HepG2 (cell line): Measurements from ENCODE around the gene FHIT. TPM values are rescaled to one million over a fixed set of nuclear protein-coding genes. Genes with fewer than 3 reads are reported as not detected.

Experiments
- ATAC-seq: fragments of 200-7000 bp; cut with Tn5 transposase; 3 replicates; pipeline ENCODE4 v1.9.1; 2020; ENCODE audit warnings: mild to moderate bottlenecking, moderate library complexity
- BruUV-seq: library from RNA; stranded (reverse); fragments of 400-500 nt; replicated peaks from 2 replicates; lab custom pipeline; 2021; lab: Mats Ljungman, UMichigan
- CTCF ChIA-PET: fragments of 300-600 bp; formaldehyde crosslinking; extraction: SDS; loops from one replicate; lab custom pipeline; 2021; ENCODE audit warnings: low total read pairs, inconsistent platforms, low intra/inter-chr PET ratio; lab: Yijun Ruan, JAX
- POLR2A ChIA-PET: fragments of 350-600 bp; sonication (Branson Sonifier 250); formaldehyde crosslinking; loops from one replicate; lab custom pipeline; 2020; ENCODE audit warnings: antibody characterized with exemption, inconsistent platforms; lab: Yijun Ruan, JAX
- DNase-seq: peaks from one replicate; pipeline ENCODE4 v3.0.0-alpha.2; 2015; ENCODE audit warnings: low spot score
- FAIRE-seq: peaks from 3 replicates; lab custom pipeline; 2011; peaks lifted over from hg19 to GRCh38; lab: Jason Lieb, UNC
- H2AFZ ChIP-seq: one replicate; pipeline ENCODE4 v1.6.1; 2011; ENCODE audit warnings: low read length, inconsistent platforms
- H3K27ac ChIP-seq: fragments of 300-600 bp; 3 replicates; pipeline ENCODE4 v1.8.0; 2011; ENCODE audit warnings: mixed run types, mild to moderate bottlenecking, mixed read lengths, low read length, inconsistent platforms; ENCODE audit not compliant: insufficient read depth; ENCODE audit errors: extremely low read length
- H3K27me3 ChIP-seq, 2 experiments: fragments of 200-600 bp in 1 of 2; 2 replicates in 1 of 2; 3 replicates in 1 of 2; pipeline versions ENCODE4 v1.6.0 to v1.8.0; 2011; ENCODE audit warnings: low read length in 2 of 2, mild to moderate bottlenecking in 2 of 2, moderate library complexity in 2 of 2, inconsistent platforms in 1 of 2; ENCODE audit not compliant: insufficient read depth in 2 of 2, control insufficient read depth in 1 of 2
- H3K36me3 ChIP-seq, 2 experiments: fragments of 200-600 bp in 1 of 2; replicated peaks in 1 of 2; 2 replicates in 1 of 2; 3 replicates in 1 of 2; pipeline versions ENCODE4 v1.5.1 to v1.8.0; 2011; ENCODE audit warnings: low read length in 2 of 2, inconsistent platforms in 1 of 2; ENCODE audit not compliant: insufficient read depth in 2 of 2, control insufficient read depth in 1 of 2
- H3K4me1 ChIP-seq: 2 replicates; pipeline ENCODE4 v1.5.1; 2012; ENCODE audit warnings: low read length, inconsistent platforms; ENCODE audit not compliant: insufficient read depth
- H3K4me2 ChIP-seq: 2 replicates; pipeline ENCODE4 v1.6.0; 2011; ENCODE audit warnings: low read depth, low read length, inconsistent platforms
- H3K4me3 ChIP-seq, 3 experiments: fragments of 200-600 bp in 1 of 3; sonication (generic), shearing (Covaris generic) in 1 of 3; replicated peaks in 1 of 3; 2 replicates each; pipeline ENCODE4 v1.5.1; 2011 to 2016; ENCODE audit warnings: low read length in 3 of 3, inconsistent platforms in 2 of 3, low read depth in 2 of 3, mild to moderate bottlenecking in 2 of 3, control low read depth in 1 of 3, mixed read lengths in 1 of 3; ENCODE audit not compliant: insufficient read depth in 1 of 3
- H3K79me2 ChIP-seq: one replicate; pipeline ENCODE4 v1.6.1; 2011; ENCODE audit warnings: low read length, inconsistent platforms; ENCODE audit not compliant: insufficient read depth
- H3K9ac ChIP-seq: 2 replicates; pipeline ENCODE4 v1.6.0; 2011; ENCODE audit warnings: mild to moderate bottlenecking, low read depth, low read length, inconsistent platforms; ENCODE audit not compliant: insufficient read depth
- H3K9me3 ChIP-seq: 2 replicates; pipeline ENCODE4 v1.5.1; 2012; ENCODE audit warnings: mild to moderate bottlenecking, low read length
- H4K20me1 ChIP-seq: 2 replicates; pipeline ENCODE4 v1.6.0; 2011; ENCODE audit warnings: inconsistent platforms, mild to moderate bottlenecking, low read length, moderate library complexity; ENCODE audit not compliant: insufficient read depth
- ATF7 ChIP-seq, 2 experiments: fragments of 450-650 bp in 1 of 2; sonication (generic) in 1 of 2; formaldehyde crosslinking in 1 of 2; IDR thresholded peaks; 2 replicates each; pipeline versions ENCODE4 v1.4.0 to v1.6.1; 2016 to 2020; ENCODE audit warnings: antibody characterized with exemption in 1 of 2, mild to moderate bottlenecking in 1 of 2, missing genetic modification reagents in 1 of 2
- DNMT3B ChIP-seq: conservative IDR thresholded peaks from 2 replicates; pipeline ENCODE4 v1.6.1; 2016; ENCODE audit warnings: missing biosample characterization, control low read depth
- ELF1 ChIP-seq: sonication (generic); formaldehyde crosslinking; IDR thresholded peaks from 2 replicates; pipeline ENCODE4 v1.4.0; 2020; ENCODE audit warnings: missing genetic modification reagents
- ELF3 ChIP-seq: IDR thresholded peaks from 2 replicates; pipeline ENCODE4 v1.6.1; 2016; ENCODE audit warnings: missing genetic modification reagents, missing compliant biosample characterization
- FOXA1 ChIP-seq, 2 experiments: fragments of 450-650 bp in 1 of 2; sonication (generic) in 1 of 2; formaldehyde crosslinking in 1 of 2; IDR thresholded peaks; 2 replicates each; pipeline versions ENCODE4 v1.4.0 to v1.6.1; 2016 to 2020; ENCODE audit warnings: missing genetic modification reagents in 1 of 2
- FOXA3 ChIP-seq: IDR thresholded peaks from 2 replicates; pipeline ENCODE4 v1.6.1; 2016; ENCODE audit warnings: missing genetic modification reagents, missing compliant biosample characterization
- GATA4 ChIP-seq: sonication (generic); IDR thresholded peaks from 2 replicates; pipeline ENCODE4 v1.6.1; 2016; ENCODE audit warnings: antibody characterized with exemption, low read depth, borderline replicate concordance
- HNF4A ChIP-seq: sonication (generic); formaldehyde crosslinking; IDR thresholded peaks from 2 replicates; pipeline ENCODE4 v1.4.0; 2020; ENCODE audit warnings: missing genetic modification reagents
- HNF4G ChIP-seq, 2 experiments: sonication (generic) in 1 of 2; formaldehyde crosslinking in 1 of 2; IDR thresholded peaks; 2 replicates each; pipeline versions ENCODE4 v1.4.0 to v1.6.1; 2011 to 2020; ENCODE audit warnings: borderline replicate concordance in 2 of 2, low read depth in 2 of 2, mild to moderate bottlenecking in 2 of 2, low read length in 1 of 2, missing genetic modification reagents in 1 of 2, moderate library complexity in 1 of 2
- KDM5A ChIP-seq: fragments of 200-600 bp; sonication (generic); IDR thresholded peaks from 2 replicates; pipeline ENCODE4 v1.7.0; 2018; ENCODE audit warnings: antibody characterized with exemption, mild to moderate bottlenecking, low read length, borderline replicate concordance
- MYC ChIP-seq: sonication (generic); formaldehyde crosslinking; IDR thresholded peaks from 2 replicates; pipeline ENCODE4 v1.9.0; 2021; ENCODE audit warnings: missing genetic modification reagents, borderline replicate concordance
- NAIF1 ChIP-seq: sonication (generic); formaldehyde crosslinking; IDR thresholded peaks from 2 replicates; pipeline ENCODE4 v1.5.0; 2020; ENCODE audit warnings: mild to moderate bottlenecking, missing genetic modification reagents, borderline replicate concordance
- PAX8 ChIP-seq: sonication (generic); formaldehyde crosslinking; IDR thresholded peaks from 2 replicates; pipeline ENCODE4 v1.8.0; 2022; ENCODE audit warnings: mild to moderate bottlenecking, missing genetic modification reagents, borderline replicate concordance
- POLR2G ChIP-seq: fragments of 200-400 bp; formaldehyde crosslinking; IDR thresholded peaks from 2 replicates; pipeline ENCODE4 v1.6.1; 2018; ENCODE audit warnings: mild to moderate bottlenecking, low read depth, low read length, moderate library complexity
- RFXANK ChIP-seq: IDR thresholded peaks from 2 replicates; pipeline ENCODE4 v1.6.1; 2016
- TBX3 ChIP-seq: fragments of 450-650 bp; IDR thresholded peaks from 2 replicates; pipeline ENCODE4 v1.6.1; 2017; ENCODE audit warnings: antibody characterized with exemption, mild to moderate bottlenecking, inconsistent platforms, borderline replicate concordance
- TRIM24 ChIP-seq: sonication (generic); formaldehyde crosslinking; IDR thresholded peaks from 2 replicates; pipeline ENCODE4 v1.8.0; 2022; ENCODE audit warnings: mild to moderate bottlenecking, missing genetic modification reagents
- ZBTB42 ChIP-seq: sonication (generic); formaldehyde crosslinking; IDR thresholded peaks from 2 replicates; pipeline ENCODE4 v1.5.0; 2020; ENCODE audit warnings: mild to moderate bottlenecking, missing genetic modification reagents
- ZC3H4 ChIP-seq: sonication (generic); formaldehyde crosslinking; IDR thresholded peaks from 2 replicates; pipeline ENCODE4 v1.4.0; 2020; ENCODE audit warnings: missing genetic modification reagents, borderline replicate concordance
- WGBS: methylation state at CpG from one replicate; pipeline ENCODE4 v1.1.6; 2017; ENCODE audit warnings: low lambda C conversion rate; 5-methylcytosine and 5-hydroxymethylcytosine counted together
- in situ Hi-C: cut with HindIII; loops from 2 replicates; pipeline ENCODE4 v1.10.0; 2017; ENCODE audit warnings: low pct_unique_long_range_greater_than_20kb; ENCODE audit not compliant: extremely low pct_ligation_motif_present
- intact Hi-C: fragments of 100-400 bp; cut with micrococcal nuclease; formaldehyde crosslinking; loops from one replicate; pipeline ENCODE4 v1.10.0; 2022; ENCODE audit not compliant: unreplicated experiment
- polyA plus RNA-seq, 8 experiments: library from polyadenylated mRNA; depleted of rRNA in 3 of 8; stranded (reverse) in 7 of 8; unstranded in 1 of 8; fragments of >200 nt; fragmentation: Illumina TruSeq in 4 of 8; extraction: Trizol in 4 of 8; gene quantifications; 2 replicates each; pipeline versions ENCODE4 v1.2.1 to v1.2.3, GENCODE V29; 2011 to 2016; ENCODE audit warnings: low read depth in 4 of 8, missing spikeins in 1 of 8, mixed read lengths in 1 of 8; ENCODE audit not compliant: insufficient read depth in 1 of 8
- total RNA-seq, 5 experiments: library from RNA; depleted of rRNA; stranded (reverse); fragments of >200 nt; fragmentation: Illumina TruSeq; extraction: Trizol; gene quantifications; 2 replicates each; pipeline ENCODE4 v1.2.3, GENCODE V29; 2016; ENCODE audit warnings: low read depth in 1 of 5
- TF ChIP-seq, protein P1 (sequence below): sonication (generic); formaldehyde crosslinking; IDR thresholded peaks from 2 replicates; pipeline ENCODE4 v1.8.0; 2022; ENCODE audit warnings: mild to moderate bottlenecking, missing genetic modification reagents
- TF ChIP-seq, protein P2 (sequence below): sonication (generic); formaldehyde crosslinking; IDR thresholded peaks from 2 replicates; pipeline ENCODE4 v1.8.0; 2022; ENCODE audit warnings: mild to moderate bottlenecking, missing genetic modification reagents, moderate library complexity
- TF ChIP-seq, protein P3 (sequence below): sonication (generic); IDR thresholded peaks from 2 replicates; pipeline ENCODE4 v1.6.1; 2016; ENCODE audit warnings: low read depth, borderline replicate concordance

Gene FHIT
- total and polyA plus RNA-seq, 2 of the 13 experiments (the other 11 are each of a cell fraction or from before 2014, with no cell fraction given) = 4.0 to 4.6 TPM

DNA sequence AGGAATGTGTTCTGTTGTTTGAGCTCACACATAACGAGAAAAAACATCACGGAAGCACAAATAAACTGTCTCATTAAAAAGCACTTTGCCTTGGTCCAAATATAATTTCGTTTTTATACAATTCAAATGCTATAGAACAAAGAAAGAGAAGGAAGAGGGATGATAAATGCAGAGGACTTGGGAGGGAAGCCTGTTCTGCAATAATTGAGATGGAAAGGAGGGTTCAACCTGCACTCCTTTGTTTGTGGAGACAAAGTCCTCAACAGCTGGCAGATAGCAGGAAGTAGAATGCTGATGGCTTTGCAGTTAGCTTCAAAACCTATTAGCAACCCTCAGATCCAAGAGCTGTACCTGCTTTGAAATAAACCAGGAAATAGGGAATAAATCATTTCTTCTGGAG lies 1010.8 kb downstream of the FHIT start:
- DNase-seq (no peak), FAIRE-seq (no peak), ATAC-seq (peak; percentile 69)
- no peaks in the 10 kb centered on the region for H3K79me2 ChIP-seq
- H4K20me1 ChIP-seq = no peaks in the 10 kb centered on the region
- H3K4me3 ChIP-seq = no peak overlapping the region
- in situ Hi-C loops (no loop called here), intact Hi-C loops (no loop called here)
- ChIA-PET POLR2A (no interaction called here), CTCF (no interaction called here)
- H3K9ac ChIP-seq = no peak overlapping the region
- H3K27ac ChIP-seq = no peak overlapping the region
- H3K36me3 ChIP-seq = no peaks in the 10 kb centered on the region
- no peak overlapping the region for H3K4me2 ChIP-seq
- H3K4me1 ChIP-seq = peaks cover 5% of the 10 kb centered on the region
- no peaks in the 10 kb centered on the region for H3K27me3 ChIP-seq
- H3K9me3 ChIP-seq = no peaks in the 10 kb centered on the region
- TF ChIP-seq ELF1 (CRISPR knock-in tag) = 0 out of 2 replicates have a peak, but pooled peaks have one; percentile 27
- no peak for TF ChIP-seq KDM5A
- no peak for TF ChIP-seq TRIM24
- no peak for TF ChIP-seq ATF7 (IDR thresholded peaks at IDR 0.05)
- TF ChIP-seq ATF7 (CRISPR knock-in tag; IDR thresholded peaks at IDR 0.05) = no peak
- no peak for TF ChIP-seq DNMT3B
- 0 out of 2 replicates have a peak, but pooled peaks have one; percentile 45 for TF ChIP-seq ELF3 (CRISPR knock-in tag)
- no peak for TF ChIP-seq POLR2G
- no peak for TF ChIP-seq ZC3H4 (CRISPR knock-in tag)
- TF ChIP-seq, protein P1, sequence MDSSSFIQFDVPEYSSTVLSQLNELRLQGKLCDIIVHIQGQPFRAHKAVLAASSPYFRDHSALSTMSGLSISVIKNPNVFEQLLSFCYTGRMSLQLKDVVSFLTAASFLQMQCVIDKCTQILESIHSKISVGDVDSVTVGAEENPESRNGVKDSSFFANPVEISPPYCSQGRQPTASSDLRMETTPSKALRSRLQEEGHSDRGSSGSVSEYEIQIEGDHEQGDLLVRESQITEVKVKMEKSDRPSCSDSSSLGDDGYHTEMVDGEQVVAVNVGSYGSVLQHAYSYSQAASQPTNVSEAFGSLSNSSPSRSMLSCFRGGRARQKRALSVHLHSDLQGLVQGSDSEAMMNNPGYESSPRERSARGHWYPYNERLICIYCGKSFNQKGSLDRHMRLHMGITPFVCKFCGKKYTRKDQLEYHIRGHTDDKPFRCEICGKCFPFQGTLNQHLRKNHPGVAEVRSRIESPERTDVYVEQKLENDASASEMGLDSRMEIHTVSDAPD (CRISPR knock-in tag) = no peak
- no peak for TF ChIP-seq FOXA1 (IDR thresholded peaks at IDR 0.05)
- no peak for TF ChIP-seq FOXA1 (CRISPR knock-in tag; IDR thresholded peaks at IDR 0.05)
- TF ChIP-seq, protein P2, sequence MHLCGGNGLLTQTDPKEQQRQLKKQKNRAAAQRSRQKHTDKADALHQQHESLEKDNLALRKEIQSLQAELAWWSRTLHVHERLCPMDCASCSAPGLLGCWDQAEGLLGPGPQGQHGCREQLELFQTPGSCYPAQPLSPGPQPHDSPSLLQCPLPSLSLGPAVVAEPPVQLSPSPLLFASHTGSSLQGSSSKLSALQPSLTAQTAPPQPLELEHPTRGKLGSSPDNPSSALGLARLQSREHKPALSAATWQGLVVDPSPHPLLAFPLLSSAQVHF (CRISPR knock-in tag) = no peak
- TF ChIP-seq GATA4 = no peak
- TF ChIP-seq HNF4A (CRISPR knock-in tag) = peak; percentile 54
- no peak for TF ChIP-seq NAIF1
- TF ChIP-seq, protein P3, sequence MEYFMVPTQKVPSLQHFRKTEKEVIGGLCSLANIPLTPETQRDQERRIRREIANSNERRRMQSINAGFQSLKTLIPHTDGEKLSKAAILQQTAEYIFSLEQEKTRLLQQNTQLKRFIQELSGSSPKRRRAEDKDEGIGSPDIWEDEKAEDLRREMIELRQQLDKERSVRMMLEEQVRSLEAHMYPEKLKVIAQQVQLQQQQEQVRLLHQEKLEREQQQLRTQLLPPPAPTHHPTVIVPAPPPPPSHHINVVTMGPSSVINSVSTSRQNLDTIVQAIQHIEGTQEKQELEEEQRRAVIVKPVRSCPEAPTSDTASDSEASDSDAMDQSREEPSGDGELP = peak; percentile 83
- no peak for TF ChIP-seq ZBTB42 (CRISPR knock-in tag)
- no peak for TF ChIP-seq RFXANK (CRISPR knock-in tag)
- 0 out of 2 replicates have a peak, but pooled peaks have one; percentile 9 for TF ChIP-seq HNF4G (IDR thresholded peaks at IDR 0.05; ENCODE audit: borderline replicate concordance, low read depth, low read length)
- no peak for TF ChIP-seq HNF4G (CRISPR knock-in tag; IDR thresholded peaks at IDR 0.05; ENCODE audit: borderline replicate concordance, low read depth)
- no peak for TF ChIP-seq PAX8 (CRISPR knock-in tag)
- TF ChIP-seq FOXA3 (CRISPR knock-in tag) = no peak
- no peak for TF ChIP-seq TBX3
- no peak for TF ChIP-seq MYC (CRISPR knock-in tag)
- H2AFZ ChIP-seq = no peak overlapping the region
- WGBS = 2% methylated on average over 3 of the region's 3 CpGs
- no TSS peak for BruUV-seq
